NCI-H1105 (cell line): Measurements from ENCODE around the gene CTSW.
"Not testable (repeated sequence)": the region's sequence is repeated elsewhere in the genome, so short reads cannot be mapped to it uniquely, and the experiment has no call there.

Experiments used
- DNase-seq: peaks from one replicate; lab custom pipeline; 2025; lab: John Stamatoyannopoulos, UW

The CTSW gene, protein sequence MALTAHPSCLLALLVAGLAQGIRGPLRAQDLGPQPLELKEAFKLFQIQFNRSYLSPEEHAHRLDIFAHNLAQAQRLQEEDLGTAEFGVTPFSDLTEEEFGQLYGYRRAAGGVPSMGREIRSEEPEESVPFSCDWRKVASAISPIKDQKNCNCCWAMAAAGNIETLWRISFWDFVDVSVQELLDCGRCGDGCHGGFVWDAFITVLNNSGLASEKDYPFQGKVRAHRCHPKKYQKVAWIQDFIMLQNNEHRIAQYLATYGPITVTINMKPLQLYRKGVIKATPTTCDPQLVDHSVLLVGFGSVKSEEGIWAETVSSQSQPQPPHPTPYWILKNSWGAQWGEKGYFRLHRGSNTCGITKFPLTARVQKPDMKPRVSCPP

DNA sequence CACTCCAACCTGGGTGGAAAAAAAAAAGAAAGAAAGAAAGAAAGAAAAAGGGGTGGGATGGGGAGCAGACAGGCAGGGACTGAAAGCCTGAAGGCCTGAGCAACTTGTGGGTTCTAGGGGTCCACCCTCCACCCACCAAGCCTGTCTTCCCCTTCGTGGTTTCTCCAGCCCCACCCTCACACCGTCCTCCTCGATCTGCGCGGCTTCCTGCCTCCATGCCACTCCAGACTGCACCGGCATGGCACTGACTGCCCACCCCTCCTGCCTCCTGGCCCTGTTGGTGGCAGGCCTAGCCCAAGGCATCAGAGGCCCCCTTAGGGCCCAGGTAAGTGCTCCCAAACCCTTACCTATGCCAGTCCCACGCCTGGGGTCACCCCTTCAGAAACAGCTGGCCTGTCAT, at the start of gene CTSW:
Gene CTSW, plus strand, starts transcription at position 221 of the 400 bp plus-strand sequence. Its CDS starts 18 bp downstream, at position 239.
- no peak for DNase-seq

DNA sequence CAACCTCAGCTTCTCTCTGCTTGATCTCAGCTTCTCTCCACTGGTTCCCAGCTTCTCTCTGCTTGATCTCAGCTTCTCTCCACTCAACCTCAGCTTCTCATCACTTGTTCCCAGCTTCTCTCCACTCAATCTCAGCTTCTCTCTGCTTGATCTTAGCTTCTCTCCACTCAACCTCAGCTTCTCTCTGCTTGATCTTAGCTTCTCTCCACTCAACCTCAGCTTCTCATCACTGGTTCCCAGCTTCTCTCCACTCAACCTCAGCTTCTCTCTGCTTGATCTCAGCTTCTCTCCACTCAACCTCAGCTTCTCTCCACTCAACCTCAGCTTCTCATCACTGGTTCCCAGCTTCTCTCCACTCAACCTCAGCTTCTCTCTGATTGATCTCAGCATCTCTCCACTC, 47.4 kb upstream of the CTSW start:
- DNase-seq, result not testable (repeated sequence)

DNA sequence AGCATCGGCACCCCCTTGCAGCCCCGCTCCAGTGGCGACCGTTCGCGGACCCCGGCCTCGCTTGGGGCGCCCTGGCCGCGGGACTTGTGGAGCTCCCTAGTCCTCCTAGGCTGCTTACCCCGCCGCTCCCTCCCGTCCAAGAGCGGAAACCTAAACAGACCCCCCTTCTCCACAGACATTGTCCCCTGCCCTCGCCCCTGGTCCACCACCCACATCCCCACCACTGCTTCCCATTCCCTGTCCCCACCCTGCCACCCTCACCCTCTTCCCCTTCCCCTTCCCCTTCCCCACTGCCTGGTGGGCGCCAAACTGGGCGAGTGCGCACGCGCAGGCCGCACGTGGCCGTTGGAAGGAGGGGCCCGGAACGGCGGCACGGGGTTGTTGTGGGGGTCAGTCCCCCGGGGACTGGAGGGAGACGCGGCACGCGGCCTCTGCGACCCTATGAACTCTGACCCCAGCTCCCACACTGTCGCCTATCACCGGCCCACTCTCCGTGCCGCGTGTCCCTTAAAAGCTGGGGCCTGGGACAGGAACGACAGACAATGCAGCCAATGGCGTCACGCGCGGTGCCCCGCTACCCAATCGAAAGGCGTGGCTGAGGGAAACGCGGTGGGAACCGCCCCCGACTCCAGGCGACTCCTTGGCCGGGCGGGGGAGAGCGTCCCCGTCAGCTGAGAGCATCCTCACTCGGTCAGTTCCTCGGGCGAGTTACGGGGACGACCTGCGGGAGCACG, 46.2 kb upstream of the CTSW start, which contains the start of gene SNX32:
Gene SNX32, plus strand, starts transcription at position 667 of the 734 bp plus-strand sequence. CDS start 103 bp downstream, outside the sequence.
- DNase-seq, result peak; percentile 91

DNA sequence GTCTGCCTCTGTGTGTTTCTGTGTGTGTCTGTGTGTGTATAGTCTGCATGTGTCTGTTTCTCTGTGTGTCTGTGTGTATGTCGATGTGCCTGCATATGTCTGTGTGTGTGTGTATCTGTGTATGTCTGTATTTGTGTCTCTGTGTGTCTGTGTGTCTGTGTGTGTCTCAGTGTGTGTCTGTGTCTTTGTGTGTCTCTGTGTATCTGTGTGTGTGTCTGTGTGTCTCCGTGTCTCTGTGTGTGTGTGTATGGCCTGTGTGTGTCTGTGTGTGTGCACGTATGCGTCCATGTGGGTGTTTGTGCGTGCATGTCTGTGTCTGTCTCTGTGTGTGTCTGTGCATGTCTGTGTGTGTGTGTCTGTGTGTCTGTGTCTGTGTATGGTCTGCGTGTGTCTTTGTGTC, 45.4 kb upstream of the CTSW start:
- DNase-seq, result no peak

DNA sequence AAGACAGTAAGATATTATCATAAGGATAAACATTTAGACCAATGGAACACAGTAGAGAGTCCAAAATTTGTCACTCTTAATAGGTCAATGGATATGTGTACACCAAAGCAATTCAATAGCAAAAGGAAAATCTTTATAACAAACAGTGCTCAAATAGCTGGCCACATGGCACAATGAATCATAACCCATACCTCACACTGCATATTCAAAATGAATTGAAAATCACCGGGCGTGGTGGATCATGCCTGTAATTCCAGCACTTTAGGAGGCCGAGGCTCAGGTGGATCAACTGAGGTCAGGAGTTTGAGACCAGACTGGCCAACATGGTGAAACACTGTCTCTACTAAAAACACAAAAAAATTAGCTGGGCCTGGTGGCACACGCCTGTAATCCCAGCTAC, 37.5 kb upstream of the CTSW start:
- DNase-seq, result no peak

DNA sequence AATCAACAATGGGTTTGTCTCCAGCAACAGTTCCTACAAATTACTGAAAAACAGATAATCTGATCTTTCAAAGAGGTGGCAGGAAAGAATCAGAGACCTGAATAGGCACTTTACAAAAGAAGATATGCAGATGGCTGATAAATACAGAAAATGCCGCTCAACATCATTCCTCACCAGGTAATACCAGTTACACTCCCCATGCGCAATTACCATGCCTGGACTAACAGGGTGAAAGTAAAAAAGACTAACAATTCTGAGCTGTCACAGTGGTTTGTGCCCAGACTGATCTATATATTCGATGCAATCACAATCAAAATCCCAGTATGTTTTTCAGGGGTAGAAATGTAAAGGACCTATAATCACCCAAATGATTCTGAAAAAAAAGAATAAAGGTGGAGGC, 35.8 kb upstream of the CTSW start:
- no peak for DNase-seq

DNA sequence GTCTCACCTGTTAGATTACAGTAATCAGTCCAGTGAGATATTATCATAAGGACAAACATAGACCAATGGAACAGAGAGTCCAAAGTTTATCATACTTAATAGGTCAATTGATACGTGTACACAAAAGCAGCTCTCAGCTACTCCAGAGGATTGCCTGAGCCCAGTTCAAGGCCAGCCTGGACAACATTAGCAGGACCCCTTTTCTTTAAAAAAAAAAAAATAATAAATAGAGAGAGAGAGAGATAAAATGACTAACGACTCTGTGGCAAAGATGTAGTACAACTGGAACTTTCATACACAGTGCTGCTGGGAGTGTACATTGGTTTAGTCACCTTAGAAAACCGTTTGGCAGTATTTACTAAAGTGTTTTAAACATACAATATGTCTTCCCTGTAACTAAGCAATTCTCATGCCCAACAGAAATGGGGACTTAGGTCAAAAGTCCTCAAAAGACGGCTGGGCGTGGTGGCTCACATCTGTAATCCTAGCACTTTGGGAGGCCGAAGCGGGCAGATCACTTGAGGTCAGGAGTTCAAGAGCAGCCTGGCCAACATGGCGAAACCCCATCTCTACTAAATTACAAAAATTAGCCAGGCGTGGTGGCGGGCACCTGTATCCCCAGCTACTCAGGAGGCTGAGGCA, 35.3 kb upstream of the CTSW start:
- no peak for DNase-seq

DNA sequence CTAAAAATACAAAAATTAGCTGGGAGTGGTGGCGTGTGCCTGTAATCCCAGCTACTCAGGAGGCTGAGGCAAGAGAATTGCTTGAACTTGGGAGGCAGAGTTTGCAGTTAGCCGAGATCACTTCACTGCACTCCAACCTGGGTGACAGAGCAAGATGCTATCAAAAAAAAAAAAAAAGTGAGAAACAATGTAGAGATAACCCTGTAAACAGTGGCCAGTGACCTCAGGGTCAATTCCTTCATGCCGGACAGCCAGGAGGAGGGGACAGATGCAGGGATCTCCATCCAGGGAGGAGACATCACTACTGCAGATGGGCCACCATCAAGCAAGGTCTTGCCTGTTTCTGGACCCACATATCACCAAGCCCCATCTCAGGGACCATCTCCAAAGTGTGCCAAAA, 31.9 kb upstream of the CTSW start:
- no peak for DNase-seq

DNA sequence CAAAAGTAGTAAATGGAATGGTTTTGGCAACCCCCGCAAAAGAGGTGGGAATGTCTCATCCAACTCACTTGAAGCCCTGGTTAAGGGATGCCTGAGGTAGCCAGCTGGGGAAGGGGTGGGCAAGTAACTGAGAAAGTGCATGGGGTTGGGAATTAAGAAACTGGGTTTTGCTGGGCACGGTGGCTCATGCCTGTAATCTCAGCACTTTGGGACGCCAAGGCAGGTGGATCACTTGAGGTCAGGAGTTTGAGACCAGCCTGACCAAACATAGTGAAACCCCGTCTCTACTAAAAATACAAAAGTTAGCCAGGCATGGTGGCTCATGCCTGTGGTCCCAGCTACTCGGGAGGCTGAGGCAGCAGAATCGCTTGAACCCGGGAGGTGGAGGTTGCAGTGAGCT, 30.9 kb upstream of the CTSW start:
- DNase-seq, result not testable (repeated sequence)

DNA sequence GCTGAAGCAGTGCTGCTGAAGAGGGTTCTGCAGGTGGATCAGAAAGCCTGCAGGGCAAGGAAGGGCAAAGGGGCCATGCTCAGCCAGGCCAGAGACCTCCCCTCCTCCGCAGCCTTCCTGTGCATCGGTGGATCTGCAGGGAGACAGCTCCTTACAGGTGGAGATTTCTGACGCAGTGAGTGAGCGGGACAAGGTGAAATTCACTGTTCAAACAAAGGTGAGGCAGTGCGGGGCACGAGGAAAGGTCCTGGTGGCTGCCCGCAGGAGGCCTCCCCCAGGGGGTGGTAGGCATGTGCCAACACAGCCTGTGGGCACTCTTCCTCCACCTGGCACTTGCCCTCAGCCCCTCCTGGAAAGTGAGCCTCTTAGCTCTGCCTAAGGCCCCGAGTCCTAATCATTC, 30.3 kb upstream of the CTSW start:
- no peak for DNase-seq

DNA sequence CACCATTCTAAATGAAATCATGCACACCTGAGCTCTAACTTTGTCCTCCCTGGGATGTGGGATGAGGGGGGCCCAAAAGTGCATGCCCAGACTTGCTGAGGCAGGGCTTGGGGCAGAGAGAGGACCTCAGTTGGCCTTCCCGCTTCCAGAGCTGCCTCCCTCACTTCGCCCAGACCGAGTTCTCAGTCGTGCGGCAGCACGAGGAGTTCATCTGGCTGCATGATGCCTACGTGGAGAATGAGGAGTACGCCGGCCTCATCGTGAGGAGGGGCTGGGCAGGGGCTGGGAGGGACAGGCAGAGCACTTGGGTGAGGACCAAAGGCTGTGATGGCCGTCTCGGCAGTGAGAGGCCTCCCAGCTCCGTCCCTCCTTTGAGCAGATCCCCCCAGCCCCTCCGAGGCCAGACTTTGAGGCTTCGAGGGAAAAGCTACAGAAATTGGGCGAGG, 29.8 kb upstream of the CTSW start:
- DNase-seq, result no peak

DNA sequence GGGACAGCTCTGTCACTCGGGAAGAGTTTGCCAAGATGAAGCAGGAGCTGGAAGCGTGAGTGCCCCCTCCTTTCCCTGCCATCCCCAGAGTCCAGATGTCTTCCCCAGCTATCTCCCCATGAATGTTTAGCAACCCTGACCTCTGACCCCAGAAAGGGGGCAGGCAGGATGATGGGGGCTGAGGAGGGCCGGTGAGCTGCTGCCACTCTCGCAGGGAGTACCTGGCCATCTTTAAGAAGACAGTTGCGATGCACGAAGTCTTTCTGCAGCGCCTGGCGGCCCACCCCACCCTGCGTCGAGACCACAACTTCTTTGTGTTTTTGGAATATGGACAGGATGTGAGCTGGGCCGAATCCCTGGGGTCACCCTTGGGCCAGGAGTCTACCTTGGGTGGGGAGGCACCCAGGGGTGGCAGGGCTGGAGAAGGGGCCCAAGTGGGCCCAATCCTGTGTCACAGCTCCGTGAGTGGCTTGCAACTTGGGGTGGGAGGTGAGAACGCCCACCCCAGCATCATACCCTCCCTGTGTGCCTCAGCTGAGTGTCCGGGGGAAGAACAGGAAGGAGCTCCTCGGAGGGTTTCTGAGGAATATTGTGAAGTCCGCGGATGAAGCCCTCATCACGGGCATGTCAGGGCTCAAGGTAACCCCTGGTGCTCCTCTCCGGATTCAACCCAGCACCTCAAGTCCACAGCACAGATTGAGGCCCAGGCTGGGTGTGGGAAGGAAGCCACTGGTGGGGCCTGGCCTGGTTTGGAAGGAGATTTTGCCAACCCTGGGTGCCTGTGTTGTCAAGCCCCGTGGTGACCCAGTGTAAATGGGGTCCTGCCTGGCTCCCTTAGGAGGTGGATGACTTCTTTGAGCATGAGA, 29.2 kb upstream of the CTSW start:
- no peak for DNase-seq

DNA sequence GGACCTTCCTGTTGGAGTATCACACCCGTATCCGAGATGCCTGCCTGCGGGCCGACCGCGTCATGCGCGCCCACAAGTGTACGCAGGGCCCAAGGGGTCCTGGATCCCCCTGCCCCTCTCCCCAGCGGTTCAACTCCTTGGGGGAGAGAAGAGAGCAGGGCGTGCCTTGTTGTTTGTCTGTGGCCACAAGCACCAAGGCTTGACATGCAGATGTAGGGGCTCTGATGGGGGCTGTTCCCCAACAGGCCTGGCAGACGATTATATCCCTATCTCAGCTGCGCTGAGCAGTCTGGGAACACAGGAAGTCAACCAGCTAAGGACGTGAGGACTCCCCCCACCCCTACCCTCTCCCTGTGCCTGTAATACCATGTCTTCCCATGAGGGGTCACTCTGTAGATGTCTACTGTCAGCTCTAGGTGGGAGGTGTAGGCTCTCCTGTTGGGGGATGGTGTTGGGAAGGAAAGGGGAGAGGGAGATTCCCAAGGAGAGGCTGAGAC, 28.5 kb upstream of the CTSW start:
- DNase-seq, result no peak

DNA sequence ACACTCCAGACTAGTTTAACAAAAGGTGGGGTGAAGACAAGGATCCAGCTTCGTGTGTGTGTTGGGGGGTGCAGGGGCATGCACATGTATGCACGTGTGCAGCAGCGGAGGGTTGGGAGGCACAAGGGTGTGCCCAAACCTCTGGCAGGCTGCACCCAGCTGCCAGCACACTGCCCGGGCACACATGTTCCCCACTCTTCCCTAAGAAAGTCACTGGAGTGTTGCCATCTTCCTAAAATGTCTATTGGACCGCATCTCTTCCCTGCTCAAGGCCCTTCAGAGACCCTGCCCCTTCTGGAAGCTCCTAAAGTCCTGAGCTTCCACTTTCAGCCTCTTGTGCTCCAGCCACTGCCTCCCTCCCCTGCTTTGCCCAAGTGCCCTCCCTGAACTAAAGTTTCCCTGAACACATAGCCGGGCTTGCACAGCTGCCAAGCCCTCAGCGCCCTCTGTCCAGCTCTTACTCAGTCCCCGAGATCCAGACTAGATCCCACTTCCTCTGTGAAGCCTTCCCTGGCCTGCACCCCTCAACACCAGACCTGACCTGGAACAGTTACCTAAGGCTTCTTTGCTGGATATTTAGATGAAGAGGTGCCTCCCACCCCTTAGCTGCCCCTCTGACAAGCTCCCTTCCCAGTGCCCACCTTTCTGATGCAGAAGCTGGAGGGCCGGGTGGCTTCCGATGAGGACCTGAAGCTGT, 27.7 kb upstream of the CTSW start:
- DNase-seq, result no peak

DNA sequence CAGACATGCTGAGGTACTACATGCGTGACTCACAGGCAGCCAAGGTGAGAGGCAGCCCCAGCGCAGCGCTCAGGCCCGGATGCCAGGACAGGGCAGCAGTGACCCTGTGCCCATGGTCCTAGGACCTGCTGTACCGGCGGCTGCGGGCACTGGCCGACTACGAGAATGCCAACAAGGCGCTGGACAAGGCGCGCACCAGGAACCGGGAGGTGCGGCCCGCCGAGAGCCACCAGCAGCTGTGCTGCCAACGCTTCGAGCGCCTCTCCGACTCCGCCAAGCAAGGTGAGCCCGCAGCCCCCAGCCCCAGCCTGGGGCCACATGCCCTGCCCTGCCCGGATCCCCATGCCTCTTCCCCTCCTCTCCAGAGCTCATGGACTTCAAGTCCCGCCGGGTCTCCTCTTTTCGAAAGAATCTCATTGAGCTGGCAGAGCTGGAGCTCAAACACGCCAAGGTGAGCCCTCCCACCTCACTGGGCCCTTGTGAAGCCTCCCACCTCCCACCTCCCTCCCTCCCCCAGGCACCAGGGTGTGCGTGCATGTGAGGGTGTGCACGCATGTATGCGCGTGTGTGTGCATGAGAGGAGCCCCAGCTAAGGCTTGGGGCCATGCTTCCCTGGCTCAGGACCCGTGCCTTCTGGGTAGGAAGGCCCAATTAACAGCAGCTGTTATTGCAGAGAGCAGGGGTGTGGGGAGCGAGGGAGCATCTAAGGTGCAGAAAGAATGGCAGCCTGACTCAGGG, 27.0 kb upstream of the CTSW start:
- DNase-seq, result no peak

DNA sequence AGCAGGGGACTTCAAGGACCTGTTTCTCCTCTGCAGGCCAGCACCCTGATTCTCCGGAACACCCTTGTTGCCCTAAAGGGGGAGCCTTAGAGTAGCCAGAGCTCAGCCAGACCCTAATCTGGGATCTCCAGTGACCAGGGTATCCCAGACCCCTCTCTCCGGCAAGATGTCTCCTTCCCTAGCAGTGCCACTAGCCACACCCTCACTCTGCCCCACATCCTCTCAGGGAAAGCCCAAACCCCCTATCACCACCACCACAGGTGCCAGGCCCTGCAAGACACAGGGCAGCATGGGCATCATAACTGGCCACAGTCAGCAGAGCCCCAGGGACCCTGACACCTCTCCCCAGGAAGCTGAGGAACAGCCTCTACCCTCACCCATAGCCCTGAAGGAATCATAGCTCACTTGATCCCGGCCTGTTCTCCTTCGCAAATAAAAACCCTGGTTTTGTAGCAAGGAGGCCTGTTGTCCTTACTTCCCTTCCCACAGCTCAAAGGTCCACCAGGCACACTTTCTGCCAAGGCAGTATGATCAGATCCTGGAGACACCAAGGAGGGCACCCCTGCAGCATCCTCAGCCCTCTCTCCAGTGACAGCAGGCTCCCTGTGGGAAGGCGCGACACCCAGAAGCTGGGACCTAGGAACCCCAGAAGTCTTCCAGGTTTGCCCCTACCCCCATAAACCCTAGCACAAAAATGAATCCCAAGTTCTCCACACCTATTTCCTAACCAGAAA, 26.2 kb upstream of the CTSW start:
- no peak for DNase-seq

DNA sequence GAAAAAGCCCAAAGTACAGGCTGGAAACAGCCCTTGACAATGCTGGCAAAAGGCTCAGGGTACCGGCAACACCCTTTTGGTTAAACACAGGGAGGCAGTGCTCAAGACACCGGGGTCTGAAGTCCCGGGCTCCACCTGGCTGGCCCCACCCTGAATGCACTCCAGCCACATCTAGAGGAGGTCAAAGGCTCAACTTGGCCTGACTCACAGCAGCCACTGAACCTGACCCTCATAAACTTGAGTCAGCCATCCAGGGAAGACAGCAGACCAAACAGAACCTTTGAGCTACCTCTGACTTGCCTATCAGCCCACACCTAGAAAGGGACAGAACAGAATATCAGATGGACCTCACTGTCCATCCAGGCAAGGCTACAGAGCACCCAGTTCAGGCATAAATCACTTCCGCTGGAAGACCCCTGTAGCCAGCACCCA, 25.5 kb upstream of the CTSW start:
- no peak for DNase-seq

DNA sequence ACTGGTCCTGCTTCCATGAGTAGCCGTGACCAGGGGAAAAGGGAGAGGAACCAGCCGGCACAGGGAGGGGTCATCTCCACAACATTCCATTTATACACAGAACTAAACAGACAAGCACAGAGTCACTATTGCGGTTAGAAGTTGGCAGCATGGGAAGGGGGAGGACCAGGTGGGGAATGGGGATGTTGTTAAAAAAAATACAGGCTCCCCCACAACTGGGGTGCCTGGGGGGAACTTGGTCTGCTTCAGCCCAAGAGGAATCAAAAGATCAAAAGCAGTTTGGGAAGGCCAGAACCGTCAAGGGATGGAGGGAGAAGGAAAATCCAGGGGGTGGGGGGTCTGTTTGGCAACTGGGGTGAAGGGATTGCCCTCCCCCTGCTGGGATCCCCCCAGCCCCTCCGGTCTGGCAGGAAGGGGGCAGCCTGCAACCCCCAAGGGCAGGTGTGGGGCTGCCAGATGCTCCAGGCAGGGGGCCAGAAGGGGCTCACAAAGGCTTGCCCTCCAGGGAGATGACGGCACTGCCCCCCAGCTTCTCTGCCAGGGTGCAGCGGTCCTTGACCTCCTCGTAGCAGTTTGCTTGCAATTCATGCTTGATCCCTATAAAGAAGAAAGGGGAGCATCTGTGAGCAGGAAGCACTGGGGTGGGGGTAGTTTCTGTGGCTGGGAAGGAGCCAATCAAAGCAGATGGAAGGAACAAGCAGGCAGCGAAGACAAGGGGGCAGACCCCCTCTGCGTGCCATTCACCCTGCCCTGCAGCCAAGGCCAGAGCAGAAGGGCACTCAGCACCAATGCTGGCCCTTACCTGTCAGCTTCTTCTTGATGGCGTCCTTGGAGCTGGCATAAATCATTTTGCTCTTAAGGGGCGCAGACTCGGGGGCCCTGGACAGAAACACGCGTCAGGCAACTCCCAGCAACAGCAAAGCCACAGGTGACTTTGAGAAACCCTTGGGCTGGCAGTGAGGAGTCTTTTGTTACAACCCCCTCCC, 24.5 kb upstream of the CTSW start:
- DNase-seq, result no peak
